ENCODE measurements around the gene TMEM42.
"Not testable (repeated sequence)": the region's sequence is repeated elsewhere in the genome, so short reads cannot be mapped to it uniquely, and the experiment has no call there.

Gene TMEM42

DNA sequence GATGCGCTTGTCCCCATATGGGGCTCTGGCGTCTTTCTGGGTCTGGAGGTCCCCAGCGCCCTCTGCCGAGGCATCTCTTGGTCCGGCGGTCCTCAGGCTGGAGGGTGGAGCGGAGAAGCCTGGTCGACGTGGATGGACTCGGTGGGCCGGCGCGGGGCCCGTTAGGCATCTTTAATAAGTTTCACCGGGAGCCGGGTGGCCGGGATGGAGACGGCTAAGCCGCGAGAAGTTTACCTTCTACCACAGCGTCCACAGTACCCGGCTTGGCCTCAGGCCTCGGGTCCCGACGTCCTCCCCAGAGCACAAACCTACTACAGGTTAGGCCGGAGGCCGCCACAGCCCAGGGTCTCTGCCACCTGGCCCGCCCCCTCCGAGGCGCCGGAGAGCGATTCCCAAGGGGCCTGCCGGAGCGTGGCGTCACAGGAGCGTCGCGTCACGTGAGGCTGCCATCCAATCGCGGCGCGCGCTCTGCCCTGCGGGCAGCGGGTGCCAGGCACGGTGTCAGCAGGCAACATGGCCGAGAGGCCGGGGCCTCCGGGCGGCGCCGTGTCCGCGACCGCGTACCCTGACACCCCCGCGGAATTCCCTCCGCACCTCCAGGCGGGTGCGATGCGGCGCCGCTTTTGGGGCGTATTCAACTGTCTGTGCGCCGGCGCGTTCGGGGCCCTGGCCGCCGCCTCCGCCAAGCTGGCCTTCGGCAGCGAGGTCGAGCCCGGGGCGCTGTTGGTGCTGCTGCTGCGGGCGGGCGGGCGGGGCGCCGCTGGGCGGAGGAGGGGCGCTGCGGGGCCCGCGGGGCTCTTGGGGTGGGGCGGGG lies at the start of gene TMEM42:
Gene TMEM42, plus strand, starts transcription at position 501 of the 814 bp plus-strand sequence. Its CDS starts 13 bp downstream, at position 514.
- peak; percentile 82 to 83 for DNase-seq

DNA sequence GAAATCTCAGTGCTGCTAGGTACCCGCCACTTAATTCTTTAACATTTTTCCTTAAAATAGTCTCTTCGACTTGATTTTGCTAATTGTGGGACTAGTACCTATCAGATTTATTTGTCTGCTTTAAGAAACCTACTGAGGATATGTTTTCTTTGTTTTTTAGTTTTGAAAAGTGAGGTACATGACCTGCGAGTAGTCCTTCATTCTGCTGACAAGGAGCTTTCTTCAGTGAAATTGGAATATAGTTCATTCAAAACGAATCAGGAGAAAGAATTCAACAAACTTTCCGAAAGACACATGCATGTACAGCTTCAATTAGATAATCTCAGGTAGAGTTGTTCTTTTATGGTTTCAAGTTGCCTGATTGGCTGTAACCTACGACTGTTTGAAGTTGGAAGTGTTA lies 47.0 kb upstream of the TMEM42 start:
- DNase-seq = no peak

DNA sequence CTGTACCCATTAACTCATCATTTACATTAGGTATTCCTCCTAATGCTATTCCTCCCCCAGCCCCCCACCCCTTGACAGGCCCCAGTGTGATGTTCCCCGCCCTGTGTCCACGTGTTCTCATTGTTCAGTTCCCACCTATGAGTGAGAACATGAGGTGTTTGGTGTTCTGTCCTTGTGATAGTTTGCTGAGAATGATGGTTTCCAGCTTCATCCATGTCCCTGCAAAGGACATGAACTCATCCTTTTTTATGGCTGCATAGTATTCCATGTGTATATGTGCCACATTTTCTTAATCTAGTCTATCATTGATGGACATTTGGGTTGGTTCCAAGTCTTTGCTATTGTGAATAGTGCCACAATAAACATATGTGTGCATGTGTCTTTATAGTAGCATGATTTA lies 45.4 kb upstream of the TMEM42 start:
- DNase-seq = not testable (repeated sequence)

DNA sequence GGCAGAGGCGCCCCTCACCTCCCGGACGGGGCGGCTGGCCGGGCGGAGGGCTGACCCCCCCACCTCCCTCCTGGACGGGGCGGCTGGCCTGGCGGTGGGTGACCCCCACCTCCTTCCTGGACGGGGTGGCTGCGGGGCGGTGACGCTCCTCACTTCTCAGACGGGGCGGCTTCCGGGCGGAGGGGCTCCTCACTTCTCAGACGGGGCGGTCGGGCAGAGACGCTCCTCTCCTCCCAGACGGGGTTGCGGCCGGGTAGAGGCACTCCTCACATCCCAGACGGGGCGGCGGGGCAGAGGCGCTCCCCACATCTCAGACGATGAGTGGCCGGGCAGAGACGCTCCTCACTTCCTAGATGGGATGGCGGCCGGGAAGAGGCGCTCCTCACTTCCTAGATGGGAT lies 40.5 kb upstream of the TMEM42 start:
- not testable (repeated sequence) for DNase-seq

DNA sequence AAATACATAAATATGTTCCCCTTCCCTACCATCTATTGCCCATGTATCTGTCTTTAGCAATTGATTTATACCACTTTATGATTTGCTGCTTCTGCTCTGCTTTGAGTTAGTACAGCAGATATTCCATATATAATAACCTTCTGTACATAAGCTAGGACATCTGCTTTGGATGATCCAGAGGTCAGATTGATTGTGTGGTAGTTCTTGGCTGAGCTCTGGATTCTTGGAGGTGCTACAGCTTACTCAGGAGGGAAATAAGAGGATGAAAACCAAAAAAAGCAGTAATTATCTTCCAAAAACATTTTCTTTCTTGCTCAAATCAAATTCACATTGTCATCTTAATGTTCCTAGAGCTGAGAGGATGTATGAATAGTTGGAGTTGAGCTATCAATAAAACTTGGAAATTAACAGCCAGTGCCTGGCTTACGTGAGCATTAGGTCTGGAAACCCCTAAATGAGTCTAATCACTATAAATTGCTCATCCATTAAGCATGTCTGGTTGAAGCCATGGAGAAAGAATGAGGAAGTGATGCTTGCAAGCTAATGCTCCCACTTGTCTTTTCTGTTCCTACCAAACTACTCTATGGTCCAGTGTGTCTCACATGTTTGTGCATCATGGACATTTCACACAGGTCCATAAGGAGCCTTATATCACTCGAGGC lies 36.3 kb upstream of the TMEM42 start:
- DNase-seq = no peak

DNA sequence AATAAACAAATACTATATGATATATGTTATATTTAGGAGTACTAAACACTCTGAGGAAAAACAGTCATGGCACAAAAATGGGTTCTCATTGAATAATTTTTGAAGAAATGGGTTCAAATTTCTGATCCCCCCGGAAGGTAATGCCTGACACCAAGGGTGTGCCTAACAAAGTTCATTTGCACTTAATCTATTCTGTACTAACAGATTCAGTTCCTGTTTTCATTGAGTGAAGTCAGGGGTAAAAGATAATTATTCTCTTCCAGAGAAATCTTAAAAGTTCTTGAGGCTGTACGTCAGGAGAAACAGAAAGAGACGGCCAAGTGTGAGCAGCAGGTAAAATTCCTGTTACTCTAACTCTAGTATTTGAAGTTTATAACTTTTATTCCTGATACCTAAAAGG lies 34.5 kb upstream of the TMEM42 start:
- DNase-seq = no peak

DNA sequence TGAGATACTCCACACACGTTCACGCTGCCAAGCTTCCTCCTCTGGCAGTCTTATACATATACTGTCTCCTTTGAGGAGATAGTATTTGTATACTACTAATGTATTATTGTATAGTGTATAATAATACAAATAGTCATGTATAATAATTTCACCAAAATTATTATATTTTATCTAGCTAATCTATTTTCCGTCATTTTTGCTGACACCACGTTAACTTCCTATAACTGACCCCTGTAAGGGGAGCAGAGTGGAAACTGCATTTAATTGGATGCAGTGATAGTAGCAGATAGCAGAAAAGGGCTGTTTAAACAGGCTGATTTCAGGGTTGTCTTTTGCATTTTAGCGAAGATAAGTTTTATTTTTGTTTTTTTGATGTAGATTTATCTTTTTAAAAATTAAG lies 30.5 kb upstream of the TMEM42 start:
- DNase-seq = no peak

DNA sequence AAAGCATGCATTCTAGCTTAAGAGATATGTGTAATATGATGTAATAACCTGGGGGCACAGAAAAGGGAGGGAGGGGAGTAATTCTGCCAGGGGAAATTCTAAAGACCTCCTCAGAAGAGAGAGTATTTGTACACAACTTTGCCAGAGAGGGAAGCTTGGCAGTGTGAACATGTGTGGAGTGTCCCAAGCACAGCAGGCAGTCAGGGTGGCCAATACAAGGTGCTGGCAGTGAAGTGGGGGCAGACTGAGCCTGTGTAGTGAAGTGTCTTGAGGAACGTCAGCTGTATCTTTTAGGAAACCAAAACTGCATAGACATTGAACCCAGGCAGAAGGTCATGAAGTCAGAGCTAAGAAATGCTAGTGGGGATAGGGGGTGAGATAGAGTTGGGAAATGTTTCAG lies 29.7 kb upstream of the TMEM42 start:
- DNase-seq = no peak

DNA sequence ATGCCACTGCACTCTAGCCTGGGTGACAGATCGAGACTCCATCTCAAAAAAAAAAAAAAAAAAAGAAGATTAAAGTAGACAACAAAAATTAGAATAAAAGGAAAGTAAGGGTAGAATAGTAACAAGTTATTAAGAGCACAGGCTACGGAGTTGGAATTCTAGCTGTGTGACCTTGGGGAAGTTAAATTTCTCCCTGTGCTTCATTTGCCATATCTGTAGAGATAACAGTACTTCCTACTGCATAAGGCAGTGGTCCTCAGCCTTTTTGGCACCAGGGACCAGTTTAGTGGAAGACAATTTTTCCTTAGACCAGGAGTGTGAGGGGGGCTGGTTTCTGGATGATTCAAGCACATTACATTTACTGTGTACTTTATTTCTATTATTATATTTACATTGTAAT lies 28.7 kb upstream of the TMEM42 start:
- no peak for DNase-seq

DNA sequence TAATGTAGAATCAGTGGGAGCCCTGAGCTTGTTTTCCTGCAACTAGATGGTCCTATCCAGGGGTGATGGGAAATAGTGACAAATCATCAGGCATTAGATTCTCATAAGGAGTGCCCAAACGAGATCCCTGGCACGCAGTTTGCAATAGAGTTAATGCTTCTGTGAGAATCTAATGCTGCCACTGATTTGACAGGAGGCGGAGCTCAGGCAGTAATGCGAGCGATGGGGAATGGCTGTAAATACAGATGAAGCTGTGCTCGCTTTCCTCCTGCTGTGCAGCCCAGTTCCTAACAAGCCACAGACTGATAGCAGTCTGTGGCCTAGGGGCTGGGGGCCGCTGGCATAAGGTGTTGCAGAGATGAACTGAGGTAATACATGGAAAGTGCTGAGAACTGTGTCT lies 28.3 kb upstream of the TMEM42 start:
- no peak for DNase-seq

DNA sequence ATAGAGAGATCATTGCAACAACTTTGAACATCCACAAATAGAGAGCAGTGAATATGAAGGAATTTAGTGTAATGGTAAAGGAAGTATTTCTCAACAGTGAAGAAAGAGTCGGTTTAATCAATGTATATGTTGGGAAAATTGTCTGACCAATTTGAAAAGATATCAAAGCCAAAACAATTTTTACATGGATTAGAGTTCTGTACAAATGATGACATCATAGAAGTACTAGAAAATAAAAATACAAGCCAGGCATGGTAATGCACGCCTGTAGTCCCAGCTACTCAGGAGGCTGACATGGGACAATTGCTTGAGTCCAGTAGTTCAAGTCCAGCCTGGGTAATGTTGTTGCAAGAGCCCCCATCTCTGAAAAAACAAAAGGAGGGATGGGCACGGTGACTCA lies 26.0 kb upstream of the TMEM42 start:
- no peak for DNase-seq

DNA sequence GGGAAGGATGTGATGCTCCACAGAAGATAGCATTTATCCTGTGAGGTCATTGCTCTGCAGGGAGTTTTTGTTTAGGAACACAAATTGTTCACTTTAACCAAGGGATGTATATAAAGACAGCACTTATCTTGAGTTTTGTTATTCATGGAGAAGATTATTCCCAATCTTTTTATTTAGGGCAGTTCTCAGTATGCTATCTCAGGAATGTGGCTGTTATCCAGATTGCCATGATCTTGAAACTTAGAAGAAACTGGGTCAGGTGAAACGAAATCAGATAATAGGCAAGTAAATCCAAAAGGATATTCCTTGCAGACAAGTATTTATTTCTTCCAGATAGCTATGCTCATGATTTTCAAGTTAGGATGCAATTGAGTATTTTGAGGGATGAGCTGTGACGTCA lies 19.3 kb upstream of the TMEM42 start:
- DNase-seq = no peak

DNA sequence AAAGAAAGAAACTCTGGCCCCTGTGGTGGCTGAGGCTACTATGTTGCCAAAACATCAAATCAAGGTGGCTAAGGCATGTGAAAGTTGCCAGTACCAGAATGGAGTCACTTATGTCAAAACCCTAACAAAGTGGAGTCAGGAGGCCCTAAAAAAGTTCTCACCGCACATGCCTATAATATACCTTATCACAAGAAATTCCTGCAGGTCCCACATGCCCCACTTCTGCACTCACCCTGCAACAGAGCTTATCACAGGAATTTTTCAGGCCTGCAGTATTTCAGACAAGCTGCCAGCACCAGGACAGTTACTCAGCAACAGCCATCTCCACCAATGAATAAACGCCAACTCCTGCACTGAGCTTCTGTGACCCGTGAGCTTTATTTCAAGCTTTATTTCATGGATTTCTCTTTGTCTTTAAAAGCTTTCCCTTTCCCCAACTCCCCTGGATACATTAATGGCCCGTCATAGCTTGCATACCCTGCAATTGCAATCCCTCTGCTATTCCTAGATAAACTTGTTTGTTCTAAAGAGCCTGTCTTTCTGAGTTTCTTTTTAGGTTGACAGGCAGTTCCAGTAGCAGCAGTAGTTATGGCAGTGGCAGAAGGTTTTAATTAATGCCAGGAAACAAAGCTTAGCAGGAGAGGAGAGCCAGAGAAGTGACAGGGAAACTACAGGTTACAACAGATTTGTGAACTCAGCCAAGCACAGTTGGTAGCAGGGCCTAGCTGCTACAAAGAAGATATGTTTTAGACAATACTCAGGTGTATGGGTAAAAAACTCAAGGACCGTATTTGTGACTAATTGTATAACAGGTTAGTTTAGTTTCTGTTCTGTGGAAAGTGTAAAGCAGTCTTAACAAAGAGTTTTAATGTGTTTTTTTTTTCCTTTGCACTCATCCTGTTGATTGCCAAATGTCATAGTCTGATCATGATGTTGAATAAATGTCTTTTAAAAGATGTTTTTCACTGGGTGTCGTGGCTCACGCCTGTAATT lies 15.9 kb upstream of the TMEM42 start:
- DNase-seq = no peak

DNA sequence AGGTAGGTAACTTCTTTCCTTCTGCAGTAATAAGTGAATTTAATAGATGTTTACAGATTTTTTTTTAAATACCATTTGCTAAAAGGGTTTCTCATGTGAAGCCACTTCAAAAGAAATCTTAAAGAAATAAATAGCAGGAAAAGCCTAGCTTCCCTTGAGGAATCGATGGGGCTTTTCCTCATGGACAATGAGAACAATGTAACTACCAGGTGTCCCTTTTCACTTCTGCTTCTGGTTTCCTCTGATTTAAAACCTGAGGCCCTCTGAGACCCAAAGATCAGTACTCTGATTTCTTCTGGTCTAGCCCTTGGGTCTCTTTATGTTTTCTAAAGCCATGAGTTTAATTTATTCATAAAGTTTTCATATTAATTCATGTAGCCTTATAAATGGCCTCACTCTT lies 13.1 kb upstream of the TMEM42 start:
- no peak for DNase-seq

DNA sequence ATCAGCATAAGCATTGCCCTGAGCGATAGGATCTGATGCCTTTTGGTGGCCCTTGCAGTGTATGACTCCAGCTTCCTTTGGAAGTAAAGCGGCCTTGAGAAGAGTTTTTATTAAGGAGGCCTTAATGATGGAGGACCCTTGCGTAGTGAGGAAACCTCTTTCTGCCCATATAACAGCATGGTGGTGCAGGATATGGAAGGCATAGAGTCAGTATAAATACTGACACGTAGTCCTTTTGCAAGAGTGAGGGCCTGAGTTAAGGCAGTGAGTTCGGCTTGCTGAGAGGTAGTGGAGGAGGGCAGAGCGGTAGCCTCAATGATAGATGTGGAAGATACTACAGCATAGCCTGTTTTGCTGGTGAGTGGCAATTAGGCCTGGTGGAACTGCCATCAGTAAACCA lies 5.0 kb upstream of the TMEM42 start:
- not testable (repeated sequence) for DNase-seq

DNA sequence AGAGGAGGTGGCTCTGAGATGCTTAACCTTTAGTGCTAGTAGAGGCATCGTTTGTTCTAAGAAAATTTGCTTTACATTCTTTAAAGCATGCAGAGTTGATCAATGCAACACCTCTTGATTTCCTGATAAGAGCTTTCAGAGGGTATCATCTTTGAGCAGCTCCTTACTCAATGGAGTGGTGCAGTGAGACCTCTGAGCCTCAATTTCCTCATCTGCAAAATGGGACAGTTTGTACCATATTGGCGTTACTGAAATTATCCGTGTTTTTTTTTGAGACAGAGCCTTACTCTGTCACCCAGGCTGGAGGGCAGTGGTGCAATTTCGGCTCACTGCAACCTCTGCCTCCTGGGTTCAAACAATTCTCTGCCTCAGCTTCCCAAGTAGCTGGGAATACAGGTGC lies 1.6 kb upstream of the TMEM42 start:
- no peak for DNase-seq

DNA sequence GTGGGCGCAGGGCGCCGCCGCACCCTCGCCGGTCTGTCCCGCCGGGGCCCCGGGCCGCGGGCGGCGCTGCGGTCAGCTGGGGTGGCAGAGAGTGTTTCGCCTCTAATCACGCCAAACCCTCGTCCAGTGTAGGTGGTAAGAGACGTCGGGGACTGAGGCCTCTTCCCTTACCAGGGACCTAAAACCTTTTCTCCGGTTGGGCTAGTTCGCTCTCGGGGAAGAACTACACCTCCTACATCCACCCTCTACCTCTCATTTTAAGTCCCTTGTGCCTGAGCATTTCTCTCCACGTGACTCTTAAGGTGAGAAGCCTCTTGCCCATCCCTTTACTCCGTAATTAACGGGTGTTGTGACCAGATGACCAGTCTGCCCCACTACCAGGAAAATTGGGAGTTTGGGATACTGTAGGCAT lies 520 bp downstream of the TMEM42 start:
- peak in 1 of 2 experiments; percentile 5 for DNase-seq

DNA sequence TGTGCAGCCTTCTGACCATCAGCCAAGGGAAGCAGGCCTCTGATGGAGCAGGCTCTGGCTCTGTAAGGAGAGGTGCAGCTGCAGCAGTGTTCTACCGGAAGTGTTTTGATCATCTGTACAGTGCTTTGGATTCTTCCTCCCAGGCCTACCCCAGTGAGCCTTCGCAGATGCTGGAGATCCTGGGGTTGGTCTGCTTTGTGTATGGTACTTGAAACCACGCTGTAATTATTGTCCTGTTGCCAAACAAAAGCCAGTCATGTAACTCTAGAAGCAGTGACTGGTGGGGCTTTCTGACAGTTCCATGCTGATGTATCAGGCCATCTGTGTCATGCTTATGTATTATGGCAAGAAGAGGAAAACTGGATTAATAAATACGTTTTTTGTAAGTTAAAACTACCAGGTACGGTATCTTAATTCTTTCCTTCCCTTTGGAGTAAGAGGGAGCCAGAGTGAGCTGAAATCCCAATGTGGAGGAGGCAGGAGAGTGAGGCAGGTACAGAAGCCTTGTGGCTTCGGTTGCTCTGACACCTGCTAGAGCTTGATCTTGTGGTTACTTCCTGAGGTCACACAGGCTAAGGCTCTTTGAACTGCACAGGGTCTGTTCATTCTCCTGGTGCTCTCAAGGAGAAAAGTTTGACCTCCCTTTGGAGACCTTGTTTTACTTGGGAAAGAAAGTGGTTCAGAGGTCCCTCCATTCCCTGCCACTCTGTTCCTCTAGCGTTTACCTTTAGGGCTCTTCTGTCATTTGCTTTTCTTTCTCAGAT lies 3.7 kb downstream of the TMEM42 start:
- no peak for DNase-seq

DNA sequence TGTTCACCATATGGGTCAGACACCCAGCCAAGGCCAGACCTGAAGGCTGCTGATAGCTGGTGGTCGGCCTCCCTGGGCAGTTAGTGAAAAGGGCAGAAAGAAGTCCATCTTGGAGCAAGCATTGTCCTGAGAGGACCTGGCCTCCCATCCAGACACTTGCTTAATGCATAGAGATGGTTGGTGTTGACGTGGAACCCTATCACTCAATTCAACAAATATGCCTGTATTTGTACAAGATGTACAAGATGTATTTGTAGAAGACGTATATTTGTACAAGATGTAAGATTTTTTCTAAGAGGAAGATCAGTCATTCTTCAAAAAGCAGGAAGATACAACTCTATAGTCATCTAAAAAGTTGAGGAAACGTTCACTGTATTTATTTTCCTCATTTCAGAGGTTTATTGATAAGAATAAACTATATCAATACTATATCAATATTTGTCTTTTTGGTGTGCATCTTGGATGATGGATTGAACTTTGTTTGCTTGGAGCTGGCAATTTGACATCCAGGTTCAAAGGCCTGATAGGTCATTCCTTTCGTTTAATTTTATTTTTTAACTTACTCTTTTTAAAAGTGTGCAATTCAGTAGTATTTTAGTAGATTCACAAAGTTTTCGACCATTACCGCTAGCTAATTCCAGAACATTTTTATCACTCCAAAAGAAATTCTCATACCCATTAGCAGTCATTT lies 5.9 kb downstream of the TMEM42 start:
- no peak for DNase-seq

DNA sequence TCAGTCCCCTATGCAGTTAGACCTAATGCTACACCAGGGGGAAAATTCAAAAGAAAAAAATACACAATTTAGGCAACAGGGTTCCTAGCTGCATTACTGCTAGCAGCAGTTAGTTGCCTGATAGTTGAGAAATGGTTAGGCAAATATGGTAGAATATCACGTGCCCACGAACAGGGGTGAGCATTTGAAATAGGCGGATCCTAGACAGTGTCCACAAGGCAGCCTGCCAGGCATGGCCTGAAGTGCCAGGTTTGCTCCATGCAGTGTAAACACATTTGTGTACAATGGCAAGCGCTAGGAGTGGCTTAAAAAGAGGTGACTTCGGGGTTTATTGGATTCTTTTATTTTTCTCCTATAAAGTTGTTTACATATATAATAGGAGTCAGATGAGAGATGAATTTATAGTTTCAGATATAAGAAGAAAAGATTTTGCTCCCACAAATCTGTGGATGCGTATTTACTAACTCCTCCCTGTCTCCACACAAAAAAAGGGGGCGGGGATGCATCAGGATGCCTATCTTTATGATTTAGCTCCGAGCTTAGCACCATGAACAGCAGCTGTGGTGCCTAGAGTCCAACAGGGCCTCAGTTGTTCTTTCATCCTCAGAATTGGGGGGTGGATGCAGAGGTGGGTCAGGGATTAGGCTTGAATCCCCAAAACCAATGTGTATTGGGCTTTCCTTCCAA lies 8.8 kb downstream of the TMEM42 start:
- no peak for DNase-seq

DNA sequence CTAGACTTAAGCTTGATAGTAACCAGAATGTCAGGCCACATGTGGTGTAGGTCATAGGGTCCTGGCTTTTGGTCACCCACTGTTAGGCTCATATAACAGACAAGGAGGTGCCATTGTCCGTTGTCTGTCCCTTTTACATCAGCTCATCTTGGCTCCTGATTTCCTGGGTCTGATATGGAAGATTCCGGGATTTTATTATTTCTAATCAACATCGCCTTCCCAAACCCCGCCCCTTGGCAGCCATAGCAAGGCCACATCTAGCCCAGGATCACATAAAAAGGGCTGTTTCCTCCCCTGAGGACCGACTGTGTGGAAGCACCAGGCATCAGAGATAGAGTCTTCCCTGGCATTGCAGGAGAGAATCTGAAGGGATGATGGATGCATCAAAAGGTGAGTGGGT lies 12.6 kb downstream of the TMEM42 start, which contains the start of gene TGM4:
Gene TGM4, plus strand, starts transcription at position 301 of the 400 bp plus-strand sequence. Its CDS starts 71 bp downstream, at position 372.
- no peak for DNase-seq

Measured in activated CD4-positive, alpha-beta T cell treated with anti-CD3 and anti-CD28 coated beads, Interleukin-2, amount 50 U/mL, for 4 hours (primary cell).